NT2/D1 (cell line): ENCODE measurements around the gene ITGB1.

ENCODE experiments used
- YY1 ChIP-seq: IDR thresholded peaks from 2 replicates; pipeline ENCODE4 v1.6.1; 2011; ENCODE audit not compliant: insufficient read length, insufficient read depth
- ZNF274 ChIP-seq: IDR thresholded peaks from 2 replicates; pipeline ENCODE4 v1.6.1; 2011; ENCODE audit warnings: mild to moderate bottlenecking, low read depth, low read length

- TF ChIP-seq YY1 (no peak), ZNF274 (no peak)
These were observed 4.5 kb upstream of the ITGB1 start for GRCh38 chr10:32962521-32962920.
